SK-N-SH treated with all-trans-retinoic acid at 6 μM for 48 hours (cell line): ENCODE measurements around the gene WWP2.
"Not testable (repeated sequence)": the region's sequence is repeated elsewhere in the genome, so short reads cannot be mapped to it uniquely, and the experiment has no call there.

Experiments used
- ARNTL ChIP-seq: fragments of 450-650 bp; formaldehyde crosslinking; IDR thresholded peaks from 2 replicates; pipeline ENCODE4 v1.5.0; 2020; ENCODE audit warnings: low read depth, mild to moderate bottlenecking, moderate library complexity, borderline replicate concordance
- BACH2 ChIP-seq: fragments of 250-450 bp; sonication (Bioruptor Pico); IDR thresholded peaks from 2 replicates; pipeline ENCODE4 v1.9.0; 2021; ENCODE audit warnings: mild to moderate bottlenecking, borderline replicate concordance
- CREB5 ChIP-seq: fragments of 250-450 bp; sonication (Bioruptor Pico); IDR thresholded peaks from 2 replicates; pipeline ENCODE4 v1.5.1; 2020; ENCODE audit warnings: low read depth, mild to moderate bottlenecking, moderate library complexity
- ISL1 ChIP-seq: fragments of 250-450 bp; sonication (Bioruptor Pico); IDR thresholded peaks from 2 replicates; pipeline ENCODE4 v2.1.2; 2022; ENCODE audit warnings: mild to moderate bottlenecking, moderate library complexity
- OSR1 ChIP-seq: fragments of 250-450 bp; sonication (Bioruptor Pico); IDR thresholded peaks from 2 replicates; pipeline ENCODE4 v1.8.0; 2022; ENCODE audit warnings: moderate library complexity, mild to moderate bottlenecking, inconsistent platforms
- RARB ChIP-seq: fragments of 250-450 bp; sonication (Bioruptor Pico); IDR thresholded peaks from 2 replicates; pipeline ENCODE4 v1.8.0; 2021; ENCODE audit warnings: mild to moderate bottlenecking, moderate library complexity
- TCF4 ChIP-seq: fragments of 250-450 bp; sonication (Bioruptor Pico); IDR thresholded peaks from 2 replicates; pipeline ENCODE4 v1.8.0; 2021; ENCODE audit warnings: mild to moderate bottlenecking, moderate library complexity, borderline replicate concordance
- TSHZ2 ChIP-seq: fragments of 250-450 bp; sonication (Bioruptor Pico); IDR thresholded peaks from 2 replicates; pipeline ENCODE4 v1.5.0; 2020; ENCODE audit warnings: mild to moderate bottlenecking, moderate library complexity
- ZFP3 ChIP-seq: fragments of 250-450 bp; sonication (Bioruptor Pico); IDR thresholded peaks from 2 replicates; pipeline ENCODE4 v1.5.0; 2020; ENCODE audit warnings: mild to moderate bottlenecking, moderate library complexity
- ZFP30 ChIP-seq: fragments of 450-650 bp; formaldehyde crosslinking; IDR thresholded peaks from 2 replicates; pipeline ENCODE4 v1.5.0; 2022; ENCODE audit warnings: mild to moderate bottlenecking, moderate library complexity
- TF ChIP-seq, protein P1 (sequence below): fragments of 250-450 bp; sonication (Bioruptor Pico); IDR thresholded peaks from 2 replicates; pipeline ENCODE4 v1.8.0; 2020; ENCODE audit warnings: mild to moderate bottlenecking, moderate library complexity, borderline replicate concordance

- TF ChIP-seq, protein P1, sequence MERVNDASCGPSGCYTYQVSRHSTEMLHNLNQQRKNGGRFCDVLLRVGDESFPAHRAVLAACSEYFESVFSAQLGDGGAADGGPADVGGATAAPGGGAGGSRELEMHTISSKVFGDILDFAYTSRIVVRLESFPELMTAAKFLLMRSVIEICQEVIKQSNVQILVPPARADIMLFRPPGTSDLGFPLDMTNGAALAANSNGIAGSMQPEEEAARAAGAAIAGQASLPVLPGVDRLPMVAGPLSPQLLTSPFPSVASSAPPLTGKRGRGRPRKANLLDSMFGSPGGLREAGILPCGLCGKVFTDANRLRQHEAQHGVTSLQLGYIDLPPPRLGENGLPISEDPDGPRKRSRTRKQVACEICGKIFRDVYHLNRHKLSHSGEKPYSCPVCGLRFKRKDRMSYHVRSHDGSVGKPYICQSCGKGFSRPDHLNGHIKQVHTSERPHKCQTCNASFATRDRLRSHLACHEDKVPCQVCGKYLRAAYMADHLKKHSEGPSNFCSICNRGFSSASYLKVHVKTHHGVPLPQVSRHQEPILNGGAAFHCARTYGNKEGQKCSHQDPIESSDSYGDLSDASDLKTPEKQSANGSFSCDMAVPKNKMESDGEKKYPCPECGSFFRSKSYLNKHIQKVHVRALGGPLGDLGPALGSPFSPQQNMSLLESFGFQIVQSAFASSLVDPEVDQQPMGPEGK (CRISPR knock-in tag) = not testable (repeated sequence)
- not testable (repeated sequence) for TF ChIP-seq RARB, OSR1, BACH2, ZFP3, ZFP30, TCF4, ARNTL, ISL1, CREB5, TSHZ2 (CRISPR knock-in tag)
Measured at GRCh38 chr16:69951672-69952031, 189.5 kb downstream of the WWP2 start.
